Prostate gland (tissue), 2 donors: ENCODE measurements around the gene AJAP1.

ENCODE experiments used
- POLR2A ChIP-seq: fragments of 450-650 bp; IDR thresholded peaks from one replicate; pipeline ENCODE4 v1.6.1; 2016; ENCODE audit warnings: antibody characterized with exemption, mild to moderate bottlenecking
- POLR2AphosphoS5 ChIP-seq: sonication (generic); formaldehyde crosslinking; IDR thresholded peaks from one replicate; pipeline ENCODE4 v1.6.1; 2017; ENCODE audit warnings: antibody characterized with exemption
- TF ChIP-seq, protein P1 (sequence below), 4 experiments: fragments of 200-600 bp in 2 of 4; fragments of 450-650 bp in 2 of 4; sonication (generic) in 2 of 4; IDR thresholded peaks; 1 replicate in 3 of 4; 2 replicates in 1 of 4; pipeline ENCODE4 v1.5.1; 2016 to 2019; ENCODE audit warnings: antibody characterized with exemption in 4 of 4, mild to moderate bottlenecking in 2 of 4, moderate library complexity in 2 of 4

DNA sequence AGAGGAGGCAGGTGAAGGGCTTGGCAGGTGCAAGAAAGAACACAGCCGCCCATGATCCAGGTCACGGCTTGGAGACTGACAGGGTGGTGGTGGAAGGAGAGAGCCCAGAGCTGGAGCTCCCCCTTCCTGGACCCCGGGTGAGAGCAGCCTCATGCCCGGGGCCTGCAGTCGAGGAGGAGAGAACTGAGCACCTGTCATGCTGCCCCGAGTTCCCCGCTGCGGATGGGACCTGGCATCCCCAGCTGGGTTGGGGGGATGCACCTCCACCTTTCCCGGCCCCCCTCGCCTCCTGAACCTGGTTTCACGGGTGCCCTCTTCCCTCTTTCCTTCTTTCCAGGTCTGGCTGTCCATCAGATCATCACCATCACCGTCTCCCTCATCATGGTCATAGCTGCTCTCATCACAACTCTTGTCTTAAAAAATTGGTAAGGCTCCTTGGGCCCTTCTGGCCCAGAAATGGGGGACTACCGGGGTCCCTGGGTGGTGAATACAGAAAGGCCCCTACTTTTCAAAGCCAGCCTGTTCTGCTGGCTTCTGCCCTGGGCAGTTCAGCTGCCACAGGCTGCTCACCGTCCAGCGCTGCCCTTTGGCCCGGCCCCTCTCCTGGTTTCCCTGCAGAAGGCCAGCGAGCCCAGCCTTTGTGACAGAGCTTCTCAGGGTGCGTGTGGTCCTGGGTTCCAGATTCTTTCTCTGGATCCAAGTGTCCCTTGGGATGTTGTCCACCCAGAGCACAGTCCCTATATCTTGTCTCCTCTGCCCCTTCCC is 115.3 kb downstream of the AJAP1 start:
- TF ChIP-seq, protein P1, sequence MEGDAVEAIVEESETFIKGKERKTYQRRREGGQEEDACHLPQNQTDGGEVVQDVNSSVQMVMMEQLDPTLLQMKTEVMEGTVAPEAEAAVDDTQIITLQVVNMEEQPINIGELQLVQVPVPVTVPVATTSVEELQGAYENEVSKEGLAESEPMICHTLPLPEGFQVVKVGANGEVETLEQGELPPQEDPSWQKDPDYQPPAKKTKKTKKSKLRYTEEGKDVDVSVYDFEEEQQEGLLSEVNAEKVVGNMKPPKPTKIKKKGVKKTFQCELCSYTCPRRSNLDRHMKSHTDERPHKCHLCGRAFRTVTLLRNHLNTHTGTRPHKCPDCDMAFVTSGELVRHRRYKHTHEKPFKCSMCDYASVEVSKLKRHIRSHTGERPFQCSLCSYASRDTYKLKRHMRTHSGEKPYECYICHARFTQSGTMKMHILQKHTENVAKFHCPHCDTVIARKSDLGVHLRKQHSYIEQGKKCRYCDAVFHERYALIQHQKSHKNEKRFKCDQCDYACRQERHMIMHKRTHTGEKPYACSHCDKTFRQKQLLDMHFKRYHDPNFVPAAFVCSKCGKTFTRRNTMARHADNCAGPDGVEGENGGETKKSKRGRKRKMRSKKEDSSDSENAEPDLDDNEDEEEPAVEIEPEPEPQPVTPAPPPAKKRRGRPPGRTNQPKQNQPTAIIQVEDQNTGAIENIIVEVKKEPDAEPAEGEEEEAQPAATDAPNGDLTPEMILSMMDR (IDR thresholded peaks at IDR 0.05): no peak
- TF ChIP-seq POLR2A (no peak), POLR2AphosphoS5 (no peak)
